SK-N-SH (cell line): ENCODE measurements around the gene POLE2. TPM values are rescaled to one million over a fixed set of nuclear protein-coding genes. Genes with fewer than 3 reads are reported as not detected.

Source experiments
- CHD2 ChIP-seq: fragments of 150-350 bp; IDR thresholded peaks from 2 replicates; pipeline ENCODE4 v1.6.1; 2018; ENCODE audit warnings: low read length; ENCODE audit not compliant: partially characterized antibody
- ELF1 ChIP-seq: IDR thresholded peaks from 2 replicates; pipeline ENCODE4 v1.4.0; 2012
- EP300 ChIP-seq, 2 experiments: IDR thresholded peaks; 2 replicates each; pipeline versions ENCODE4 v1.4.0 to v1.6.1; 2012; ENCODE audit warnings: borderline replicate concordance in 1 of 2, low read depth in 1 of 2, low read length in 1 of 2
- EZH2phosphoT487 ChIP-seq: fragments of 200-600 bp; sonication (generic); IDR thresholded peaks from 2 replicates; pipeline ENCODE4 v1.6.1; 2017; ENCODE audit warnings: low read depth, mixed run types, mild to moderate bottlenecking, antibody characterized with exemption, moderate library complexity, borderline replicate concordance
- FOXM1 ChIP-seq: IDR thresholded peaks from 2 replicates; pipeline ENCODE4 v1.4.0; 2012; ENCODE audit warnings: low read depth, mild to moderate bottlenecking
- GABPA ChIP-seq: IDR thresholded peaks from 2 replicates; pipeline ENCODE4 v1.4.0; 2012; ENCODE audit warnings: low read depth, mild to moderate bottlenecking
- JUND ChIP-seq: IDR thresholded peaks from 2 replicates; pipeline ENCODE4 v1.4.0; 2012
- MAX ChIP-seq: IDR thresholded peaks from 2 replicates; pipeline ENCODE4 v1.4.0; 2012; ENCODE audit warnings: low read depth
- MXI1 ChIP-seq: IDR thresholded peaks from 2 replicates; pipeline ENCODE4 v1.6.1; 2012; ENCODE audit warnings: mild to moderate bottlenecking, low read depth, low read length, improper control_type of control experiment
- PBX3 ChIP-seq: IDR thresholded peaks from 2 replicates; pipeline ENCODE4; 2012
- RAD21 ChIP-seq: IDR thresholded peaks from 2 replicates; pipeline ENCODE4 v1.6.1; 2012; ENCODE audit warnings: mild to moderate bottlenecking, low read length
- RCOR1 ChIP-seq: fragments of 150-350 bp; IDR thresholded peaks from 2 replicates; pipeline ENCODE4 v1.6.1; 2017; ENCODE audit warnings: antibody characterized with exemption, low read length
- RXRA ChIP-seq: IDR thresholded peaks from 2 replicates; pipeline ENCODE4 v1.4.0; 2012; ENCODE audit warnings: low read depth, mild to moderate bottlenecking, borderline replicate concordance
- SIN3A ChIP-seq: IDR thresholded peaks from 2 replicates; pipeline ENCODE4 v1.6.1; 2012; ENCODE audit warnings: low read depth, mild to moderate bottlenecking, low read length, moderate library complexity, borderline replicate concordance
- SMC3 ChIP-seq: IDR thresholded peaks from 2 replicates; pipeline ENCODE4 v1.6.1; 2012; ENCODE audit warnings: low read depth, low read length, improper control_type of control experiment
- TAF1 ChIP-seq: IDR thresholded peaks from 2 replicates; pipeline ENCODE4 v1.6.1; 2012; ENCODE audit warnings: low read depth, mild to moderate bottlenecking, low read length, moderate library complexity, borderline replicate concordance
- TCF12 ChIP-seq: IDR thresholded peaks from 2 replicates; pipeline ENCODE4 v1.4.0; 2012
- TEAD4 ChIP-seq: IDR thresholded peaks from 2 replicates; pipeline ENCODE4 v1.4.0; 2012; ENCODE audit warnings: mild to moderate bottlenecking, borderline replicate concordance; ENCODE audit not compliant: insufficient read depth
- USF2 ChIP-seq: fragments of 150-350 bp; IDR thresholded peaks from 2 replicates; pipeline ENCODE4 v1.6.1; 2017; ENCODE audit warnings: antibody characterized with exemption, low read length, low read depth, borderline replicate concordance
- YY1 ChIP-seq: IDR thresholded peaks from 2 replicates; pipeline ENCODE4 v1.4.0; 2012; ENCODE audit warnings: low read depth, mild to moderate bottlenecking
- polyA plus RNA-seq, 3 experiments: library from polyadenylated mRNA; depleted of rRNA; stranded (reverse); fragments of >200 nt; gene quantifications; 2 replicates each; pipeline ENCODE4 v1.2.3, GENCODE V29; 2012
- TF ChIP-seq, protein P1 (sequence below): fragments of 200-600 bp; sonication (generic); IDR thresholded peaks from 2 replicates; pipeline ENCODE4 v1.6.1; 2017; ENCODE audit warnings: antibody characterized with exemption, mild to moderate bottlenecking, moderate library complexity
- TF ChIP-seq, protein P2 (sequence below): IDR thresholded peaks from 2 replicates; pipeline ENCODE4 v1.4.0; 2012; ENCODE audit warnings: low read depth, borderline replicate concordance

POLE2 gene
- polyA plus RNA-seq, 1 of the 3 experiments (the other 2 are of a cell fraction), result 8.5 TPM

- TF ChIP-seq, protein P1, sequence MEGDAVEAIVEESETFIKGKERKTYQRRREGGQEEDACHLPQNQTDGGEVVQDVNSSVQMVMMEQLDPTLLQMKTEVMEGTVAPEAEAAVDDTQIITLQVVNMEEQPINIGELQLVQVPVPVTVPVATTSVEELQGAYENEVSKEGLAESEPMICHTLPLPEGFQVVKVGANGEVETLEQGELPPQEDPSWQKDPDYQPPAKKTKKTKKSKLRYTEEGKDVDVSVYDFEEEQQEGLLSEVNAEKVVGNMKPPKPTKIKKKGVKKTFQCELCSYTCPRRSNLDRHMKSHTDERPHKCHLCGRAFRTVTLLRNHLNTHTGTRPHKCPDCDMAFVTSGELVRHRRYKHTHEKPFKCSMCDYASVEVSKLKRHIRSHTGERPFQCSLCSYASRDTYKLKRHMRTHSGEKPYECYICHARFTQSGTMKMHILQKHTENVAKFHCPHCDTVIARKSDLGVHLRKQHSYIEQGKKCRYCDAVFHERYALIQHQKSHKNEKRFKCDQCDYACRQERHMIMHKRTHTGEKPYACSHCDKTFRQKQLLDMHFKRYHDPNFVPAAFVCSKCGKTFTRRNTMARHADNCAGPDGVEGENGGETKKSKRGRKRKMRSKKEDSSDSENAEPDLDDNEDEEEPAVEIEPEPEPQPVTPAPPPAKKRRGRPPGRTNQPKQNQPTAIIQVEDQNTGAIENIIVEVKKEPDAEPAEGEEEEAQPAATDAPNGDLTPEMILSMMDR, result peak; percentile 90
- TF ChIP-seq EZH2phosphoT487 (no peak), TEAD4 (no peak), MAX (peak; percentile 89), SIN3A (peak; percentile 22; the same call in 1 of the 2 replicates), RAD21 (peak; percentile 77), FOXM1 (0 out of 2 replicates have a peak, but pooled peaks have one; percentile 56), CHD2 (peak; percentile 38), GABPA (peak; percentile 79), TCF12 (no peak), TAF1 (peak; percentile 50), RCOR1 (no peak), USF2 (no peak), JUND (no peak), SMC3 (peak; percentile 55; the same call in 1 of the 2 replicates), YY1 (no peak; the same call in none of the 2 replicates), MXI1 (peak; percentile 46), EP300 (IDR thresholded peaks at IDR 0.05; ENCODE audit: borderline replicate concordance in 1 of 2, low read depth in 1 of 2, low read length in 1 of 2) (no peak), RXRA (no peak), ELF1 (peak; percentile 67), PBX3 (0 out of 2 replicates have a peak, but pooled peaks have one; percentile 2)
- TF ChIP-seq, protein P2, sequence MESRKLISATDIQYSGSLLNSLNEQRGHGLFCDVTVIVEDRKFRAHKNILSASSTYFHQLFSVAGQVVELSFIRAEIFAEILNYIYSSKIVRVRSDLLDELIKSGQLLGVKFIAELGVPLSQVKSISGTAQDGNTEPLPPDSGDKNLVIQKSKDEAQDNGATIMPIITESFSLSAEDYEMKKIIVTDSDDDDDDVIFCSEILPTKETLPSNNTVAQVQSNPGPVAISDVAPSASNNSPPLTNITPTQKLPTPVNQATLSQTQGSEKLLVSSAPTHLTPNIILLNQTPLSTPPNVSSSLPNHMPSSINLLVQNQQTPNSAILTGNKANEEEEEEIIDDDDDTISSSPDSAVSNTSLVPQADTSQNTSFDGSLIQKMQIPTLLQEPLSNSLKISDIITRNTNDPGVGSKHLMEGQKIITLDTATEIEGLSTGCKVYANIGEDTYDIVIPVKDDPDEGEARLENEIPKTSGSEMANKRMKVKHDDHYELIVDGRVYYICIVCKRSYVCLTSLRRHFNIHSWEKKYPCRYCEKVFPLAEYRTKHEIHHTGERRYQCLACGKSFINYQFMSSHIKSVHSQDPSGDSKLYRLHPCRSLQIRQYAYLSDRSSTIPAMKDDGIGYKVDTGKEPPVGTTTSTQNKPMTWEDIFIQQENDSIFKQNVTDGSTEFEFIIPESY, result no peak
- TF ChIP-seq, all 33 proteins: peak for 14
These were observed 54.1 kb downstream of the POLE2 start (continued) for GRCh38 chr14:49633640-49634546.
